Astrocyte (in vitro differentiated cells and primary cell): ENCODE results near the gene TAGAP. TPM values are rescaled to one million over a fixed set of nuclear protein-coding genes. Genes with fewer than 3 reads are reported as not detected.
A peak's percentile ranks its signal among the peaks of the same experiment; 100 is the strongest.

Source experiments
- DNase-seq: peaks from one replicate; pipeline ENCODE4 v3.0.0-alpha.2; 2010; ENCODE audit warnings: low read depth
- FAIRE-seq: peaks from 2 replicates; lab custom pipeline; 2011; peaks lifted over from hg19 to GRCh38; lab: Jason Lieb, UNC
- H2AFZ ChIP-seq: 2 replicates; pipeline ENCODE4 v1.6.0; 2012; ENCODE audit warnings: low read depth, low read length, inconsistent platforms
- H3K27ac ChIP-seq: 2 replicates; pipeline ENCODE4 v1.5.1; 2011; ENCODE audit warnings: low read depth, low read length, inconsistent platforms
- H3K27me3 ChIP-seq: 2 replicates; pipeline ENCODE4 v1.6.0; 2011; ENCODE audit warnings: low read length, inconsistent platforms; ENCODE audit not compliant: insufficient read depth
- H3K36me3 ChIP-seq: 2 replicates; pipeline ENCODE4 v1.5.1; 2011; ENCODE audit warnings: low read length, inconsistent platforms; ENCODE audit not compliant: insufficient read depth
- H3K4me1 ChIP-seq: 2 replicates; pipeline ENCODE4 v1.5.1; 2011; ENCODE audit warnings: low read length, inconsistent platforms; ENCODE audit not compliant: insufficient read depth
- H3K4me2 ChIP-seq: 2 replicates; pipeline ENCODE4 v1.6.0; 2012; ENCODE audit warnings: low read length, inconsistent platforms
- H3K4me3 ChIP-seq: 2 replicates; pipeline ENCODE4 v1.5.1; 2011; ENCODE audit warnings: low read depth, mild to moderate bottlenecking, low read length, inconsistent platforms; ENCODE audit not compliant: insufficient read depth
- H3K79me2 ChIP-seq: 2 replicates; pipeline ENCODE4 v1.6.0; 2012; ENCODE audit warnings: mild to moderate bottlenecking, low read length, inconsistent platforms; ENCODE audit not compliant: insufficient read depth
- H3K9ac ChIP-seq: 2 replicates; pipeline ENCODE4 v1.6.0; 2012; ENCODE audit warnings: mild to moderate bottlenecking, low read length, inconsistent platforms
- H3K9me3 ChIP-seq: 2 replicates; pipeline ENCODE4 v1.5.1; 2012; ENCODE audit warnings: low read depth, mild to moderate bottlenecking, low read length, inconsistent platforms; ENCODE audit not compliant: insufficient read depth
- H4K20me1 ChIP-seq: 2 replicates; pipeline ENCODE4 v1.6.0; 2012; ENCODE audit warnings: low read length, inconsistent platforms; ENCODE audit not compliant: insufficient read depth
- H3K27ac Mint-ChIP-seq: one replicate; pipeline ENCODE4 v1.8.0; 2021; ENCODE audit warnings: mild to moderate bottlenecking, mixed read lengths; ENCODE audit not compliant: unreplicated experiment
- H3K27me3 Mint-ChIP-seq: one replicate; pipeline ENCODE4 v1.8.0; 2021; ENCODE audit warnings: low read depth, mixed read lengths; ENCODE audit not compliant: unreplicated experiment
- H3K36me3 Mint-ChIP-seq: one replicate; pipeline ENCODE4 v1.8.0; 2021; ENCODE audit warnings: low read depth, mixed read lengths; ENCODE audit not compliant: unreplicated experiment
- H3K4me1 Mint-ChIP-seq: one replicate; pipeline ENCODE4 v1.8.0; 2021; ENCODE audit warnings: low read depth, mixed read lengths; ENCODE audit not compliant: unreplicated experiment
- H3K4me3 Mint-ChIP-seq: one replicate; pipeline ENCODE4 v1.8.0; 2021; ENCODE audit warnings: mild to moderate bottlenecking, moderate library complexity, mixed read lengths; ENCODE audit not compliant: unreplicated experiment
- H3K9me3 Mint-ChIP-seq: one replicate; pipeline ENCODE4 v1.8.0; 2021; ENCODE audit warnings: mild to moderate bottlenecking, mixed read lengths; ENCODE audit not compliant: unreplicated experiment
- CTCF ChIP-seq: IDR thresholded peaks from 2 replicates; pipeline ENCODE4 v1.5.1; 2011; ENCODE audit warnings: low read depth, mild to moderate bottlenecking, inconsistent platforms, low read length, moderate library complexity; ENCODE audit not compliant: insufficient read depth
- EZH2 ChIP-seq: IDR thresholded peaks from 2 replicates; pipeline ENCODE4 v1.6.1; 2012; ENCODE audit warnings: mild to moderate bottlenecking, low read length, inconsistent platforms; ENCODE audit not compliant: insufficient read depth
- total RNA-seq: library from RNA; stranded (reverse); gene quantifications from 2 replicates; pipeline ENCODE4 v1.2.1, GENCODE V29; 2021

The TAGAP gene
- total RNA-seq, 1 donor from 2014 or later, result 0.11 TPM

- no peak for FAIRE-seq
Measured at GRCh38 chr6:159004592-159004991, 40.2 kb downstream of the TAGAP start.

GRCh38 chr6:159002432-159003155 lies 42.2 kb downstream of the TAGAP start:
- peaks cover 22% of the 10 kb centered on the region for H3K4me1 Mint-ChIP-seq
- no peak overlapping the region for H3K4me3 ChIP-seq
- H3K27me3 ChIP-seq, result no peaks in the 10 kb centered on the region
- peak overlapping the region; percentile 12 for H3K4me3 Mint-ChIP-seq
- H3K27ac ChIP-seq, result no peak overlapping the region
- H3K4me2 ChIP-seq, result peak overlapping the region; percentile 49
- H2AFZ ChIP-seq, result peak overlapping the region; percentile 8
- H3K36me3 Mint-ChIP-seq, result no peaks in the 10 kb centered on the region
- FAIRE-seq (no peak), DNase-seq (peak; percentile 67)
- peaks cover 12% of the 10 kb centered on the region for H3K4me1 ChIP-seq
- no peaks in the 10 kb centered on the region for H3K9me3 Mint-ChIP-seq
- peaks cover 4% of the 10 kb centered on the region for H3K79me2 ChIP-seq
- no peaks in the 10 kb centered on the region for H3K27me3 Mint-ChIP-seq
- peak overlapping the region; percentile 50 for H3K27ac Mint-ChIP-seq
- no peak overlapping the region for H3K9ac ChIP-seq
- no peak for TF ChIP-seq CTCF
- TF ChIP-seq EZH2, result no peak
- H4K20me1 ChIP-seq, result no peaks in the 10 kb centered on the region
- no peaks in the 10 kb centered on the region for H3K36me3 ChIP-seq
- no peaks in the 10 kb centered on the region for H3K9me3 ChIP-seq

More at GRCh38 chr6:159004592-159004991, 40.2 kb downstream of the TAGAP start:
- H3K36me3 Mint-ChIP-seq, result no peaks in the 10 kb centered on the region
- H3K27ac ChIP-seq, result no peak overlapping the region
- H3K4me1 Mint-ChIP-seq, result peaks cover 18% of the 10 kb centered on the region
- no peak for TF ChIP-seq CTCF
- TF ChIP-seq EZH2, result no peak
- no peak overlapping the region for H3K27ac Mint-ChIP-seq
- no peak overlapping the region for H3K4me2 ChIP-seq
- H3K36me3 ChIP-seq, result no peaks in the 10 kb centered on the region
- no peaks in the 10 kb centered on the region for H3K27me3 ChIP-seq
- no peak overlapping the region for H3K9ac ChIP-seq
- no peaks in the 10 kb centered on the region for H4K20me1 ChIP-seq
- no peak overlapping the region for H3K4me3 ChIP-seq
- no peak for DNase-seq
- no peaks in the 10 kb centered on the region for H3K79me2 ChIP-seq
- H3K4me3 Mint-ChIP-seq, result no peak overlapping the region
- H2AFZ ChIP-seq, result no peak overlapping the region
- H3K9me3 Mint-ChIP-seq, result no peaks in the 10 kb centered on the region
- no peaks in the 10 kb centered on the region for H3K9me3 ChIP-seq
- no peaks in the 10 kb centered on the region for H3K27me3 Mint-ChIP-seq
- peaks cover 6% of the 10 kb centered on the region for H3K4me1 ChIP-seq
